ENCODE measurements around the gene UBL4B. TPM values are rescaled to one million over a fixed set of nuclear protein-coding genes. Genes with fewer than 3 reads are reported as not detected.

Gene UBL4B
- total and polyA plus RNA-seq, 12 donors = not detected

DNA sequence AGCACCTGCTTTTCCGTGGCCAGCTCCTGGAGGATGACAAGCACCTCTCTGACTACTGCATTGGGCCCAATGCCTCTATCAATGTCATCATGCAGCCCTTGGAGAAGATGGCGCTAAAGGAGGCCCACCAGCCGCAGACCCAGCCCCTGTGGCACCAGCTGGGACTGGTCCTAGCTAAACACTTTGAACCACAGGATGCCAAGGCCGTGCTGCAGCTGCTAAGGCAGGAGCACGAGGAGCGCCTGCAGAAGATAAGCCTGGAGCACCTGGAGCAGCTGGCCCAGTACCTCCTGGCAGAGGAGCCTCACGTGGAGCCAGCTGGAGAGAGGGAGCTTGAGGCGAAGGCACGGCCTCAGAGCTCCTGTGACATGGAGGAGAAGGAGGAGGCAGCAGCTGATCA, 413 bp downstream of the UBL4B start:
- Histone ChIP-seq H3K4me3 (no peak overlapping the region), H3K36me3 (no peaks in the 10 kb centered on the region), H3K9me3 (no peaks in the 10 kb centered on the region), H3K27me3 (peaks cover 0 to 42% (median 15%) of the 10 kb centered on the region in 7 donors), H3K27ac (no peak overlapping the region), H3K4me1 (no peaks in the 10 kb centered on the region)
- intact Hi-C loops (cut with DNase I) = loop anchor here in 1 of 10 donors (5.0 kb wide), 1 partner anchor 60 kb away; no protein-coding TSS in a partner anchor
- TF ChIP-seq, protein P1, sequence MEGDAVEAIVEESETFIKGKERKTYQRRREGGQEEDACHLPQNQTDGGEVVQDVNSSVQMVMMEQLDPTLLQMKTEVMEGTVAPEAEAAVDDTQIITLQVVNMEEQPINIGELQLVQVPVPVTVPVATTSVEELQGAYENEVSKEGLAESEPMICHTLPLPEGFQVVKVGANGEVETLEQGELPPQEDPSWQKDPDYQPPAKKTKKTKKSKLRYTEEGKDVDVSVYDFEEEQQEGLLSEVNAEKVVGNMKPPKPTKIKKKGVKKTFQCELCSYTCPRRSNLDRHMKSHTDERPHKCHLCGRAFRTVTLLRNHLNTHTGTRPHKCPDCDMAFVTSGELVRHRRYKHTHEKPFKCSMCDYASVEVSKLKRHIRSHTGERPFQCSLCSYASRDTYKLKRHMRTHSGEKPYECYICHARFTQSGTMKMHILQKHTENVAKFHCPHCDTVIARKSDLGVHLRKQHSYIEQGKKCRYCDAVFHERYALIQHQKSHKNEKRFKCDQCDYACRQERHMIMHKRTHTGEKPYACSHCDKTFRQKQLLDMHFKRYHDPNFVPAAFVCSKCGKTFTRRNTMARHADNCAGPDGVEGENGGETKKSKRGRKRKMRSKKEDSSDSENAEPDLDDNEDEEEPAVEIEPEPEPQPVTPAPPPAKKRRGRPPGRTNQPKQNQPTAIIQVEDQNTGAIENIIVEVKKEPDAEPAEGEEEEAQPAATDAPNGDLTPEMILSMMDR (IDR thresholded peaks at IDR 0.05) = no peak
- WGBS, 2 donors = 75 to 79% methylated on average over 9 of the region's 9 CpGs
- ATAC-seq (no peak), DNase-seq (no peak)

DNA sequence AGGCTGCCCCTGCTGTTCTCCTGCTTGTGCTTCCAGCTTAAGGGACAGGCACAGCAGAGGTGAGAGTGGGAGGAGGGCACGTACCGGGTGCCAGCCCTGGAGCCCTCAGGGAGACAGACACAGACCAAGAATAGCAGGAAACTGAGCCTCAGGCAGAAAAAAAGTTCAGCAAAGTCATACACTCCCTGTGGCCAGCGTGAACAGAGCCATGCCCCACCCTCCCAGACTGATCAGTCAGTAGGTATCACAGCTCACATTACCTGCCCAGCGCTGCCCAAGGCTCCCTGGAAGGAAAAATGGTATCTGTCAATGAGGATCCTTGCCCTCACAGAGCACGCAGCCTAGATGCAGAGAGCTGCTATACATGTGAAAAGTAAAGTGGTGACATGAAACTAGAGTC, 1.3 kb downstream of the UBL4B start:
- TF ChIP-seq, protein P1 (IDR thresholded peaks at IDR 0.05) = no peak
- intact Hi-C loops (cut with DNase I) = loop anchor here in 1 of 10 donors (5.0 kb wide), 1 partner anchor 61 kb away; no protein-coding TSS in a partner anchor
- 55 to 65% methylated on average over 5 of the region's 5 CpGs for WGBS, 2 donors
- Histone ChIP-seq H3K9me3 (no peaks in the 10 kb centered on the region), H3K27ac (no peak overlapping the region), H3K36me3 (no peaks in the 10 kb centered on the region), H3K4me3 (no peak overlapping the region), H3K4me1 (no peaks in the 10 kb centered on the region), H3K27me3 (peaks cover 0 to 41% (median 15%) of the 10 kb centered on the region in 7 donors)
- DNase-seq (no peak), ATAC-seq (no peak)

DNA sequence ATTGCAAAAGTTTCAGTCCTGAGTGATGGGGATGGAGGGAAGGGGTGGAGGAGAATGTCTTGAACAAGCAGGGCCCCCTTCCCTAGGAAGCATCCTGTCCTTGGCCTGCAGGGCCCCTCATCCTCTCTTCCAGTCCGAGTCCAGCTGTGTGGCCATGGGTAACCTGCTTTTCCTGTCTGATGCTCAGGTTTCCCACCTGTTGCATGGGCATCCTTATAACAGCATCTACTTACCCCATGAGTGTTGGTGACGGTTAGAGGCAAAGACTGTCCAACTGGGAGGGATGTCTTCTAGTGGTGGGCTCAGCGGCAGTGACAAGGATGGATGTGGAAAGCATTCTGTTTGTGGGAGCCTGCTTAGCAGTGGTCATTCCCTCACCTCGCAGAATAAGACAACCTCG, 1.9 kb downstream of the UBL4B start:
- Histone ChIP-seq H3K4me1 (no peaks in the 10 kb centered on the region), H3K27ac (no peak overlapping the region), H3K4me3 (no peak overlapping the region), H3K9me3 (no peaks in the 10 kb centered on the region), H3K36me3 (no peaks in the 10 kb centered on the region), H3K27me3 (peaks cover 0 to 37% (median 15%) of the 10 kb centered on the region in 7 donors)
- 87 to 88% methylated on average over 5 of the region's 5 CpGs for WGBS, 2 donors
- DNase-seq (no peak), ATAC-seq (no peak)
- intact Hi-C loops (cut with DNase I) = loop anchor here in 1 of 10 donors (5.0 kb wide), 1 partner anchor 62 kb away; no protein-coding TSS in a partner anchor
- TF ChIP-seq, protein P1 (IDR thresholded peaks at IDR 0.05) = no peak

DNA sequence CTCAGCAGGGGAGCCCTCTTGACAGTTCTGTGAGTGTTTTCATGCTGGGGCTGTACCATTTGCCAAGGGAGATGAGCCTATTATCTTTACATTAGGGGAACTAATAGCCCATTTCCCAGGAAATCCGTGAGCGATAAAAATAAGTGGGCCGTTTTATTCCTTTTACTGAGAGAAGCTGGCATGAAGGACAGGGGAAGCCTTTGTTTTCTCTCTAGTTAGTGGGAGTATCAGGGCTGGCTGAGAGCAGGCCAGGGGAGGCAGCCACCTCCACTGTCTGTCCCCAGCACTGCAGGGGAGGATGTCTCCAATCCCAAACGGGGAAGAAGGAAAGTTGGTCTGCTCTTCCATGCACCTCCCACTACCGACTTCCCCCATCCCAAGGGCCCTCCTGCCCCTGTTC, 2.5 kb downstream of the UBL4B start:
- intact Hi-C loops (cut with DNase I) = loop anchor here in 2 of 10 donors (5.0 kb wide), 2 partner anchors 57 to 62 kb away; no protein-coding TSS in a partner anchor
- ATAC-seq = no peak
- H3K27ac ChIP-seq = no peak overlapping the region
- WGBS, 2 donors = 53% methylated on average over 5 of the region's 5 CpGs
- no peak overlapping the region for H3K4me3 ChIP-seq
- H3K9me3 ChIP-seq = no peaks in the 10 kb centered on the region
- H3K27me3 ChIP-seq = peaks cover 0 to 33% (median 15%) of the 10 kb centered on the region in 7 donors
- TF ChIP-seq, protein P1 (IDR thresholded peaks at IDR 0.05) = no peak
- no peak for DNase-seq
- no peaks in the 10 kb centered on the region for H3K4me1 ChIP-seq
- no peaks in the 10 kb centered on the region for H3K36me3 ChIP-seq

Measured in heart right ventricle (tissue), 16 donors.